ENCODE results near the gene SPATA9. TPM values are rescaled to one million over a fixed set of nuclear protein-coding genes. Genes with fewer than 3 reads are reported as not detected.
A peak's percentile ranks its signal among the peaks of the same experiment; 100 is the strongest.

The SPATA9 gene
- total and polyA plus RNA-seq, 9 of the 15 experiments (the other 6 are each of a cell fraction or from before 2014, with no cell fraction given) = 0.16 to 5.5 (median 0.39) TPM; not detected in 3

DNA sequence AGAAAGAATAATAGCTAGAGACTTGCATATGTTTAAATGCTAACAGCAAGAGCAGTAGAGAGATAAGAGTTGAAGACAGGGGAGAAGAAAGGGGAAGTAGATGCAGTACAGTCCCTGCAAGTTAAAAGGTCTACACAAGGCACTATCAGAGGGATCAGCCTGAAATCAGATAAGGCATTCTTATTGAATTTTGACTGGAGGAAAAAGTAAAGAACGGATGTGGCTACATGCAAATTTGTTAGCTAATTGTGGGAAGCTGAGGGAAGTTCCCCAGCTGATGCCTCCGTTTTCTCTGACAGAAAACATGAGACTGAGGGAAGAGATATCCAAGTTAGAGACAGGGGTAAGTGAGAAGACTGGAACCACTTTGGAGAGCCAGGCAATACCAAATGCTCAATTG lies 35.4 kb upstream of the SPATA9 start (continued):
- TF ChIP-seq, protein P1, sequence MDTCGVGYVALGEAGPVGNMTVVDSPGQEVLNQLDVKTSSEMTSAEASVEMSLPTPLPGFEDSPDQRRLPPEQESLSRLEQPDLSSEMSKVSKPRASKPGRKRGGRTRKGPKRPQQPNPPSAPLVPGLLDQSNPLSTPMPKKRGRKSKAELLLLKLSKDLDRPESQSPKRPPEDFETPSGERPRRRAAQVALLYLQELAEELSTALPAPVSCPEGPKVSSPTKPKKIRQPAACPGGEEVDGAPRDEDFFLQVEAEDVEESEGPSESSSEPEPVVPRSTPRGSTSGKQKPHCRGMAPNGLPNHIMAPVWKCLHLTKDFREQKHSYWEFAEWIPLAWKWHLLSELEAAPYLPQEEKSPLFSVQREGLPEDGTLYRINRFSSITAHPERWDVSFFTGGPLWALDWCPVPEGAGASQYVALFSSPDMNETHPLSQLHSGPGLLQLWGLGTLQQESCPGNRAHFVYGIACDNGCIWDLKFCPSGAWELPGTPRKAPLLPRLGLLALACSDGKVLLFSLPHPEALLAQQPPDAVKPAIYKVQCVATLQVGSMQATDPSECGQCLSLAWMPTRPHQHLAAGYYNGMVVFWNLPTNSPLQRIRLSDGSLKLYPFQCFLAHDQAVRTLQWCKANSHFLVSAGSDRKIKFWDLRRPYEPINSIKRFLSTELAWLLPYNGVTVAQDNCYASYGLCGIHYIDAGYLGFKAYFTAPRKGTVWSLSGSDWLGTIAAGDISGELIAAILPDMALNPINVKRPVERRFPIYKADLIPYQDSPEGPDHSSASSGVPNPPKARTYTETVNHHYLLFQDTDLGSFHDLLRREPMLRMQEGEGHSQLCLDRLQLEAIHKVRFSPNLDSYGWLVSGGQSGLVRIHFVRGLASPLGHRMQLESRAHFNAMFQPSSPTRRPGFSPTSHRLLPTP (IDR thresholded peaks at IDR 0.05; ENCODE audit: borderline replicate concordance, extremely low read depth, insufficient read length) = no peak
- TF ChIP-seq SAP30 (IDR thresholded peaks at IDR 0.05; ENCODE audit: borderline replicate concordance, insufficient read depth, low read depth, low read length, poor library complexity, severe bottlenecking) (no peak), CBX2 (IDR thresholded peaks at IDR 0.05; ENCODE audit: insufficient read depth, low read length, poor library complexity, severe bottlenecking) (no peak), CCNT2 (IDR thresholded peaks at IDR 0.05; ENCODE audit: borderline replicate concordance, extremely low read depth, insufficient read length, low read depth, low read length) (no peak), ZKSCAN3 (CRISPR knock-in tag; IDR thresholded peaks at IDR 0.05) (no peak), CEBPB (tag; IDR thresholded peaks at IDR 0.05) (no peak), PHTF2 (CRISPR knock-in tag; IDR thresholded peaks at IDR 0.05) (no peak), MED1 (CRISPR knock-in tag; IDR thresholded peaks at IDR 0.05; ENCODE audit: borderline replicate concordance) (no peak), SMARCA4 (IDR thresholded peaks at IDR 0.05) (peak; percentile 94), SREBF2 (CRISPR knock-in tag; IDR thresholded peaks at IDR 0.05) (no peak), XRCC5 (IDR thresholded peaks at IDR 0.05; ENCODE audit: low read depth, low read length) (no peak), YBX1 (IDR thresholded peaks at IDR 0.05) (no peak), TFAM (CRISPR knock-in tag; conservative IDR thresholded peaks at IDR 0.05) (no peak), ZKSCAN1 (IDR thresholded peaks at IDR 0.05; ENCODE audit: low read depth, low read length) (no peak), FOXA1 (IDR thresholded peaks at IDR 0.05; ENCODE audit: borderline replicate concordance) (no peak), THRAP3 (IDR thresholded peaks at IDR 0.05; ENCODE audit: borderline replicate concordance) (no peak), GTF2A2 (tag; IDR thresholded peaks at IDR 0.05) (no peak), ILK (tag; IDR thresholded peaks at IDR 0.05; ENCODE audit: borderline replicate concordance, low read depth) (0 out of 2 replicates have a peak, but pooled peaks have one; percentile 15), TAF7 (tag; IDR thresholded peaks at IDR 0.05) (no peak)
- TF ChIP-seq, protein P2, sequence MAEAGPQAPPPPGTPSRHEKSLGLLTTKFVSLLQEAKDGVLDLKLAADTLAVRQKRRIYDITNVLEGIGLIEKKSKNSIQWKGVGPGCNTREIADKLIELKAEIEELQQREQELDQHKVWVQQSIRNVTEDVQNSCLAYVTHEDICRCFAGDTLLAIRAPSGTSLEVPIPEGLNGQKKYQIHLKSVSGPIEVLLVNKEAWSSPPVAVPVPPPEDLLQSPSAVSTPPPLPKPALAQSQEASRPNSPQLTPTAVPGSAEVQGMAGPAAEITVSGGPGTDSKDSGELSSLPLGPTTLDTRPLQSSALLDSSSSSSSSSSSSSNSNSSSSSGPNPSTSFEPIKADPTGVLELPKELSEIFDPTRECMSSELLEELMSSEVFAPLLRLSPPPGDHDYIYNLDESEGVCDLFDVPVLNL (CRISPR knock-in tag; IDR thresholded peaks at IDR 0.05; ENCODE audit: low read depth) = no peak
- TF ChIP-seq, protein P3, sequence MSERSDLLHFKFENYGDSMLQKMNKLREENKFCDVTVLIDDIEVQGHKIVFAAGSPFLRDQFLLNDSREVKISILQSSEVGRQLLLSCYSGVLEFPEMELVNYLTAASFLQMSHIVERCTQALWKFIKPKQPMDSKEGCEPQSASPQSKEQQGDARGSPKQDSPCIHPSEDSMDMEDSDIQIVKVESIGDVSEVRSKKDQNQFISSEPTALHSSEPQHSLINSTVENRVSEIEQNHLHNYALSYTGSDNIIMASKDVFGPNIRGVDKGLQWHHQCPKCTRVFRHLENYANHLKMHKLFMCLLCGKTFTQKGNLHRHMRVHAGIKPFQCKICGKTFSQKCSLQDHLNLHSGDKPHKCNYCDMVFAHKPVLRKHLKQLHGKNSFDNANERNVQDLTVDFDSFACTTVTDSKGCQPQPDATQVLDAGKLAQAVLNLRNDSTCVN (CRISPR knock-in tag; IDR thresholded peaks at IDR 0.05) = no peak
- TF ChIP-seq, protein P4, sequence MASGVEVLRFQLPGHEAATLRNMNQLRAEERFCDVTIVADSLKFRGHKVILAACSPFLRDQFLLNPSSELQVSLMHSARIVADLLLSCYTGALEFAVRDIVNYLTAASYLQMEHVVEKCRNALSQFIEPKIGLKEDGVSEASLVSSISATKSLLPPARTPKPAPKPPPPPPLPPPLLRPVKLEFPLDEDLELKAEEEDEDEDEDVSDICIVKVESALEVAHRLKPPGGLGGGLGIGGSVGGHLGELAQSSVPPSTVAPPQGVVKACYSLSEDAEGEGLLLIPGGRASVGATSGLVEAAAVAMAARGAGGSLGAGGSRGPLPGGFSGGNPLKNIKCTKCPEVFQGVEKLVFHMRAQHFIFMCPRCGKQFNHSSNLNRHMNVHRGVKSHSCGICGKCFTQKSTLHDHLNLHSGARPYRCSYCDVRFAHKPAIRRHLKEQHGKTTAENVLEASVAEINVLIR (CRISPR knock-in tag; IDR thresholded peaks at IDR 0.05) = no peak
- TF ChIP-seq, protein P5, sequence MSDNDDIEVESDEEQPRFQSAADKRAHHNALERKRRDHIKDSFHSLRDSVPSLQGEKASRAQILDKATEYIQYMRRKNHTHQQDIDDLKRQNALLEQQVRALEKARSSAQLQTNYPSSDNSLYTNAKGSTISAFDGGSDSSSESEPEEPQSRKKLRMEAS (CRISPR knock-in tag; IDR thresholded peaks at IDR 0.05) = no peak
